GM18511 (cell line): Measurements from ENCODE around the gene DAAM2.

Experiments used
- ATAC-seq: cut with Tn5 transposase; IDR thresholded peaks from one replicate; pipeline ENCODE4 v1.9.1; 2021; ENCODE audit warnings: mild to moderate bottlenecking, moderate library complexity; ENCODE audit not compliant: unreplicated experiment

DAAM2 gene

DNA sequence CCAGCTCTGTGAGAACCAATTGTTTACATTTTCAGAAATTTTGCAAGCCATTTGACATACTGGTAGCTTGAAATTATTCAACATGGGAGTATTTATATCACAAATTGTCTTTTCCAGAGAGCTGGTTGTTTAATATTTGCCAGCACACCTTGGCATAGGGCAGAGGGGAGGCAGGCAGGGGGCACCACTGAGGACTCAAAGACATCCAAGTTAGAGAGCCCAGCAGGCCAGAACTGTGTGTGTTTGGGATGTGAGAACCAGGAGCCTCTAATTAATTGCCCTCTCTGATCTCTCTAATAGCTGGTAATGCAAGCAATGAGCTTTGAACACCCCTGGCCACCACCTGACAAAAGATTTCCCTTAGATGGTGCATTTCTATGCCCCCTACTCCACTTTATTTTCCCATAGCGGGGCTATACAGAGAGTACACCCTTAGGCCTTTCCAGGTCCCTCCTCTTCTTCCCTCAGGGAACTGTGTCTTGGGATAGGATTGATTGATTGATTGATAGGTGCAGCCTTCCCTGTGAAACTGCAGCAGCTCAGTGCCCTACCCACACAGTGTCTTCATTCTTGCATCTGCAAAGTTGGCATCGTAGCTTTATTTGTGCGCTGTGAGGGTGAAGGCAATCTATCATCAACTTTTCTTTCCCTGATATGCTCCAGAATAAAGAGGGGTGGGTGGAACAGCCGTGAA lies 112.9 kb downstream of the DAAM2 start:
- ATAC-seq, result no peak

DNA sequence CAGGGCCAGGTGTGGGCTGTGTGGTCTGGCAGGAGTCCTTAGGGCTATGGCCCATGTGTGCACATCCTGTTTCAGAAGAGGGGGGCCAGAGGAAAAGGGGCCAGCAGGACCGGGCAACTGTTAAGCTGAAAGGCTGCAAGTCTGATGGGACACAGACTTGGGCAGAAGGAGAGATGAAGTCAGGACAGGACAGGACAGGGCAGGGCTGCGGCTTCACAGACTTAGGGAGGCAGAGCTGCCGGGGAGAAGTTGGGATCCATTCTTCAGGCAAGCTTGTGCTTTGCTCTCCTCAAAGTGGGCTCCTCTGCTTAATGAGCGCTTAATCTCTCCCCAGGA lies 113.4 kb downstream of the DAAM2 start:
- no peak for ATAC-seq

DNA sequence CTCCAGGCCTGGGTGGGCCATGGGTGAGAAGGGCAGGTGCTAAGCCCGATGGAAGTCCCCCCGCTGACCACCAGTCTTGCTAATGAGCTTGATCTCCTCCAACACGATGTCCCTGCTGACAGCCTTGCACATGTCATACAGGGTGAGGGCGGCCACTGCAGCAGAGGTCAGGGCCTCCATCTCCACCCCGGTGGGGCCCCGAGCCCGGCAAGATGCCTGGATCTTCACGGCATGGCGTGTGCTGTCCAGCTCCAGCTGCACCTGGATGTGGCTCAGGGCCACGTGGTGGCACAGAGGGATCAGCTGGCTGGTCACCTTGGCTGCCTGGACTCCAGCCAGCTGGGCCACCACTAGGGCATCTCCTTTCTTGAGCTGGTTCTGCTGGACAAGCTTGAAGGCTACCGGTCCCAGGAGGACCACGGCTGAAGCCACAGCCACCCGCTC lies 114.2 kb downstream of the DAAM2 start:
- ATAC-seq, result no peak

DNA sequence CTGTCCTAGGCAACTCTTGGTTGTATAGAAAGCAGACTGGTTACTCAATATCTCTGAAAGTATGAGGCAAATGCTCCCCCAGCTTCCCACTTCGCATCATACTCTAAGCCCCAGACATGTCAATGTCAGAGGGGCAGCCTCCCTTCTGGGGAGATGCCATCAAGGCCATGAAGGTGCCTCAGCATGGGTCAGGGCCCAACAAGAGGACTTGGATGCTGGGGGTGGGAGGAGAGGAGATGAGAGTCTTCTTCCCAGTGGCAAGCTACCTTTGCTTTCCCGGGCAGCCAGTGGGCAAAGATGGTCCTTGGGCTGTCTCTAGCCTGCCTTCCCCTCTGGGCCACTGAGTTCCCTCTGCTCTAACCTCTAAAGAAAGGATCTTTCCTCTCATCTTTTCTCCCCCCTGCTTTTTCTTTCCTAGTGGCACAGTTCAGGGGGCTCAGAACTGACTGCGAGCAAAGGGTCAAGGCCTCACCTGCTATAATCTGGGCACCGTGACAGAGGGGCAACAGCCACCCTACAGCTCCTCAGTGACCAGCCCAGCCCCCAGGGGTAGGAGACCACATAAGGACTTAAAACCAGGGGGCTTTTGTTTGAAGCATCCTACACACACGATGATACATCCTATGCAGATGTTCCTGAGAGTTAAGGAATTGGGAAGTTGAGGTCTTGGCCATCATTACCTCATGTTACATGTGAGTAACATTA lies 115.8 kb downstream of the DAAM2 start:
- ATAC-seq, result no peak

DNA sequence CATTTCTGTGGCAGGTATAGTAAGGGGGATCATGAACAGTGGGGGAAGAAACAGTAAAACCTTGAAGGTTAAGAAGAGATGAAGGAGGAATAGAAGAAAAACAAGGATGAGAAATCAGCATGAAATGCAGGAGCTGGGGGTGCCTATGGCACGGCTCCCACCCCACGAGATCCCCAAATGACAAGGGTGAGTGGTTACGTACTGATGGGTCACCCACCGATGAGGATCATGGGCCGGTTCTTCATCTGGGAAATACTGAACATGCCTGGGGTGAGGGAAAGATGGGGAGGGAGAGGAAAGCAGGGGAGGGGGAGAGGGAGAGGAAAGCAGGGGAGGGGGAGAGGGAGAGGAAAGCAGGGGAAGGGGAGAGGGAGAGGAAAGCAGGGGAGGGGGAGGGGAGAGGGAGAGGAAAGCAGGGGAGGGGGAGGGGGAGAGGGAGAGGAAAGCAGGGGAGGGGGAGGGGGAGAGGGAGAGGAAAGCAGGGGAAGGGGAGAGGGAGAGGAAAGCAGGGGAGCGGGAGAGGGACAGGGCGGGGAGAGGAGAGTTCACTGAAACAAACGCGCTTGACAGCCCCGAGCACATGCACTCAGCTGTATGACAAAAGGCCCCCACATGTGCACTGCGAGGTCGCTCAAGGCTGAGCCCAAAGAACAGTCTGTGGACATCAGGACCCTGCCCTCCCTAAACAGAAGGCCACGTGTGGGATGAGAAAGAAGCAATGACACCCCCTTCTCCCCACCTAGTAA lies 116.8 kb downstream of the DAAM2 start:
- ATAC-seq, result no peak

DNA sequence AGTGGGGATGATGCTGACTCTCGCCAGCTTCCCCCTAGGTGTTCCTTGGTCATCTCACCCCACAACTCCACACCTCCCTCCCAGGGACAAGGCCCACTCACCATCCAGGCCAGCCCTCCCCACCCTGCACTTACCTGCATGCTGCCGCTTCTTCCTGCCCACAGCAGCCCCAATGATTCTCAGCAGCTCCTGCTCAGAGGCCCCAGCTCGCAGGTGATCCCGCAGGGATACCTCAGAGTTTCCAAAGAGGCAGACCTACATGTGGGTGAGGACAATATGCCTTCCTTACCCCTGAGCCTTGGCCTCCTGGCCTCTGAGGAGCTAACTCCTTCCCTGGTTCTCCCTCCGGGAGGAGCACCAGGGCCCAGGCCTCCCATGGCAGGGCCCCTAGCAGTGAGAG lies 117.5 kb downstream of the DAAM2 start:
- ATAC-seq, result no peak

DNA sequence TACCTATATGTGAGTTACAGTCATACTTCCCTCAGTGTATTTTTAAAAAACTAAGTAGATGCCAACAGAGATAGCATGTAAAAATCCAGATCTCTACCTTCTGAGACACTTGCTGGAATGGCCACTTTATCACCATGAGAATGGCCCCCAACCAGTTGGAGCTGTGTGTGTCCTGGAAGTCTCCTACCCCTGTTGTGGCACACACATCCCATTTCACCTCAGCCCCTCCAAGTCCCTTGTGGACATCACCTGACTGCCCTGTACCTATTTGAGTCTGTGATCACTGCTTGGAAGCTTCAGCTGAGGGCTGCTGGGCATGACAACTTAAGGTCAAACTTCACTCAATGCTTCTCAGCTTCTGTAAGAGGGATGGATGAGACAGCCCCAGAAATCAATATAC lies 118.0 kb downstream of the DAAM2 start:
- ATAC-seq, result no peak

DNA sequence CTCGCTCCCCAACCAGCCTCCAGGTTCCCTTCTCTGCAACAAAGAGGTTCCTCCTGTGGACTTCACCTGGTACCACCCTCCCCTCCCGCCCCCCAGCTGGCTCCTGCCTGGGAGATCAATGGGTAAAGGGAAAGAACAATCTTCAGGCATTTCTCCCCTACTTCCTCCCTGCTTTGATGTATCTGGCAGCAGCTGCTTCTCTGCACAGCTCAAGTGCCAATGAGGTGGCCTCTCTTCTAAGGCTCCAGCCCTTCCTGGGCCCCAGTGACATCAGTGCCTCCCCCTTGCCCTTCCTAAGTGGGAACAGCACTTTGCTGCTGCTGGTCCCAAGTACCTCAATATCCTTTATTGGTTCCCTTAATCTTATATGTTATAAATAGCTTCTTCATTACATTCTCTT lies 118.6 kb downstream of the DAAM2 start:
- ATAC-seq, result no peak

DNA sequence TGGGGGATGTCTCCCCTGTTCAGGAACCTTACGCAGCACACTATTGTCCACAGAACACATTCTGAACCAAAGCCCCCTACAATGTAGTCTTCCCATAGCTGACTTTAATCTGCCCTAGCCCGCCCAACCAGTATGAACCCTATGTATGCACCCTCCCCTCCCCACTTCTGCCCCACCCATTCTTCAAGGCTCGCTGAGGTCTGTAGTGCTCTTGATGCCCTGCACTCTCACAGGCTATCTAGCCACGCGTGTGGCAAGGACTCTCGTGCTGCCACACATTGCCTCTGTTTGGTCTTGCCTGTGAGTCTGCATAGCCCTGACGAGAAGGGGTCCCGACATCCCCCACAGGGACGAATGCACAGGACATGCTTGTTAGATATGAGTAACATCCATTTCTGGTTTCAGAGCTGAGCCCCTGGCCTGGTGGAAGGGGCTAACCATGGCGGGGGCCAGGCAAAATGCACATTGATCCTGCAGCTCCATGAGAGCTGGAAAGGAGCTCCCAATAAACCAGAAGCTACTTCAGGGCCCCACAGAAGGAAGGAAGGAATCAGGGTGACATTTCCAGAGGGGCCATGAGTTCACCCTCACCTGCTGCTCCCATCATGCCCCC lies 119.4 kb downstream of the DAAM2 start:
- no peak for ATAC-seq

DNA sequence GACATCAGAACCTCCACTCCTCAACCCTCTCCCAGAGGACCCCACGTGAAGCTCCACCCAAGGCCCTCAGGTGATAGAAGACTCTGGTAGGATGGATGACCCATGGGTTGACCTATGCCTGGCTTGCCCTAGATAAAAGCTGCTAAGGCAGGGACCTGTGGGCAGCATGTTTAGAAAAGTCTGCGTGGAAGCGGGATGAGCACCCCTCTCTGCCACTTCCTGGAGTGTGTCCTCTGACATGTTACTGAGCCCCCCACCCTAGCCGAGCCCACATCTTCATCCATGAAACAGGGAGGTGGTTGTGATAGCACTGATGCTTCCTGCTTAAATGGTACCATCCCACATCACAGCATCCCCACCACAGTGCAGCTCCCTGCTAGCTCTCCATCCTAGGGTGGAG lies 120.3 kb downstream of the DAAM2 start:
- ATAC-seq, result no peak

DNA sequence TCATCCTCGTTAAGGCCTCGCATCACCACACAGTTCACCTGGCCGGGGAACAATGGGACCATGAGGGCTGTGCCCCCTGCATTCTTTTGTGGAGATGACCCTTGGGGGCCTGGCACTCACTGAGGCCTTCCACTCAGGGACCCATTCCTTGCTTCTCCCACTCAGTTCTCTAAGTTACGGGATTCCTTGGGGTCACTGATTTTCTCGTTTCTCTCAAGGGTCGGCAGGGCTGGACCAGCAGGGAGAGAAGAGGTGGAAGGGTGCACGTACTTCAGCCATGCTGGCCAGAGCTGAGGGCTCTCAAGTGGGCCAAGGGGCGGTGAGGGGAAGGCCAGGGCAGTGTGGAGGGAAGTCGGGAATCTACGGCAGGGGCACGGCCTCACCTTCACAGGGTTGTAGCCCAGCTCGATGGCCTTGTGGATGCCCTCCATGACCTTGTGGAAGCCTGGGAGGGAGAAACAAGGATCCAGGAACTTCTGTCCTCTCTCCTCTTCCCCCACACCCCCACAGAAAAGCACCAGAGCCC lies 121.3 kb downstream of the DAAM2 start:
- ATAC-seq, result no peak

DNA sequence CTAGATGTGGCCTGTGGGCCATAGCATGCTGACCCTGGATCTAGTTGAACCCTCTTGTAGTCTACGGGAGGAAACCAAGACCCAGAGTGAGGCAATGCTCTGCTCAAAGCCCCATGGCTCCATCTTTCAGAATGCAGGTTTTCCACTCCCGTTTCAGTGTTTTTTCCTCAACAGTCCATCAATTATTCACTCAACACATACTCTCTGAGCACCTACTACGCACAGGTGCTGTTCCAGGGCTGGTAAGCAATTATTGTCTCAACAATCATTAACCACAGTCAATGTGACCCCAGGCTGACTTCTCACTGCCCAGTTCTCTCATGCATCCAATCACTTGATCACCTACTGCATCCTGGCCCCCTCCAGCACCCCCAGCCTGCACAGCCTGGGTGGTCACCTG lies 122.1 kb downstream of the DAAM2 start:
- ATAC-seq, result no peak

DNA sequence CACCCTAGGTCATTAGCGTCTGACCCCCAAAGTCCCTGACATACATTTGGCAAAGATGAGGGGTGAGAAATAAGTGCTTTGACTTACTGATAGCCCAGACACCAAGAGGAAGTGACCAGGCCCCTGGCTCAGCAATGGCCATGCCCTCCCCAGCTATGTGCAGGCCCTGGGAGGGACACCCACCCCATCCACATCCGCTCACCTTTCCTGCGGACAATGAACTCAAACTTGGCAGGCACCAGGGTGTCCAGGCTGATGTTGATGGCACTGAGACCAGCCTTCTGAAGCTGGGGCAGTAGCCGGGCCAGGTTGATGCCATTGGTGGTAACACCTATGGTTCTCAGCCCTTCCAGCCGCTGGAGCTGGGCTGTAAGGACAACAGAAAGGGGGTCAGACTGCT lies 123.7 kb downstream of the DAAM2 start:
- no peak for ATAC-seq

DNA sequence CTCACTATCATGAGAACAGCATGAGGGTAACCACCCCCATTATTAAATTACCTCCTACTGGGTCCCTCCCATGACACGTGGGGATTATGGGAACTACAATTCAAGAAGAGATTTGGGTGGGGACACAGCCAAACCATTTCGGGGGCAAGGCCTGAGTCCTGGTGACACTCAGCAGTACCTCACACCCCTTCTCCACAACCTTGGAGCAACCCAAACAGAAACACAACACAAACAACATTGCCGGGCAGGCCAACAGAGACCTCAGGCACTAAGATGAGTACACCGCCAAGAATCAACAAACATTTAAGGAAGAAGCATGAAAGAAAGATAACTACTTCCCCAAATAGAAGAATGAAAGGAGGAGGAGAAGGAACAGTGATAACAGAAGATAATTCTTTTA lies 125.2 kb downstream of the DAAM2 start:
- ATAC-seq, result no peak

DNA sequence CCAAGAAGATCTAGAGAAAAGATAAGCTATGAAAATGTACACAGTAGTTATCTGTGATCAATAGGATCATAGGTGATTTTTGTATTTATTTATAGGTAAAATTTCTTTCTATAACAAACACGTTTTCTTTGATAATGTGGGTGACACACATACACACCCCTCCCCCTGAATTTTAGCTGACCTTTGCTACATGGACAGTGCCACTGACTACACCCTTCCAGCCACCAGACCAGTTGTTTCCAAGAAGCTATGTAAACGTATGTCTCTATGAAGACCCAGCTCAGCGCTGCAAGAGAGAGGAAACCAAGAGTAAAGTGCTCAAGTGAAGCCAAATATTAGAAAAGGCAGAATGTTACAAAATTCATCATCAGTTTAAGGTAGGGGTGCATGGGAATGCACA lies 125.8 kb downstream of the DAAM2 start:
- no peak for ATAC-seq

DNA sequence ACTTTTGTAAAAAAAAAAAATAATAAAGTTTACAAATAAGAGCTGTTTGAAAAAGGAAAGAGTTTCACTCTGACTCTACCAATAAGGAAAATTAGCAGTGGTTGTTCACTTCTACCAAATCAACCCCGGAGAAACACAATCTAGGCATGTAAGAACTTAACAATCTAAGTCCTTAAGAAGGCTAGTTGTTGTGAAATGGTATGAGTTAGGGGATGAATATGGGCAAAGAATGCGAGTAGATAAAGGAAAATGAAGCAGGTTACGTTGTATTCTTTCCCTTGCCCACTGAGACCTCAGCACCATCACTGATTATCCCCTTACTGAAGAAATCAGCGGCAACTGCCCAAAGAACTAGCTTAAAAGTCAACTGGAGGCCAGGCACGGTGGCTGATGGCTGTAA lies 126.7 kb downstream of the DAAM2 start:
- ATAC-seq, result no peak

DNA sequence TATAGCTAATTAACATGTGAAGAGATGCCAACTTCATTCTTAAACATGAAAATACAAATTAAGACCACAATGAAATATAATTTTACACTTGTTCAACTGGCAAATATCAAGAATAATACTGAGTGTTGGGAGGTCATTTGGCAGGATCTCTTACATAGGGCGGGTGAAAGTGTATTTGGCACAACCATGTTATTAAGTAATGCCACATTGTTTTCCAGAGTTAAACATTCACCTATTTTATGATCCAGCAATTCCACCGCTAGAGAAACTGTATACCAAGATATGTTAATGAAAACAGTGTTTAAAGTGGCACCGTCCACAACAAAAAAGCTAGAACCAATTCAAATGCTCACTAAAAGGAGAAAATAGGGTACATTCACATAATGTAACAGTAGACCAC lies 128.0 kb downstream of the DAAM2 start:
- no peak for ATAC-seq

DNA sequence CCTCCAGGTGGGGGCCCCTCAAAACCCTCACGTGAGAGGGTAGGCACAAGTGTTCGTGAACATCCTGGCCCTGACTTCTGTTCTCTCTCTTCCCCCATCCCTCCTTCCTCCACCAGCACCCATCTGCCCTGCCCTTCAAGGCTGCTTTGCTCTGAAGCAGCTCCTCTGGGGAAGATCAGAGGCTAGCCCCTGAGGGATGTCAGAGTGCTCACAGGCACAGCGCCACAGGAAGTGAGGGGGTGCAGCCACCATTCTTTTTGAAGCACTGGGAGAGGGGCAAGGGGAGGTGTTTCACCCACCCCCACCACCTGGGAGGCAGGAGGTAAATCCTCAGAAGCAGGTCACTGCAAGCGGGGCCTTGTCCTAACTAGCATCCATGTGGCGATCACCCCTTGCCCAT lies 130.6 kb downstream of the DAAM2 start:
- ATAC-seq, result no peak

DNA sequence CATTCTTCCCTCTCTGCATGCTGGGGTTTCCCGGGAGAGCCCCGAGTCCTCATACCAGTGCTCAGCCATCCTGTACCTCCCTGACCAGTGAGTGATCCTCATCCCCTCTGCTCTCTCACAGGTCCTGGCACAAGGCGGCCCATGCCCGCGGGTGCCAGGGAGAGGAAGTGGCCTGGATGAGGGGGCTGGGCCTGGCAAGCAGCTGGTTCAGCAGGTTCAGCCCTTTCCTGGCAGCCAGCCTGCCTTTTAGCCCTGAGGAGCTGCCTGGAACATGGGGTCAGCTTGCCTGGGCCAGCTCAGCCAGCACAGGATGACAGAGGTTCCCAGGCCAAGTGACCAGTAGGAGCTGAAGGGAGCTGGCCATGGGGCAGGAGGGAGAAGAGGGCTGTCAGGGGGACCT lies 131.2 kb downstream of the DAAM2 start:
- ATAC-seq, result no peak

DNA sequence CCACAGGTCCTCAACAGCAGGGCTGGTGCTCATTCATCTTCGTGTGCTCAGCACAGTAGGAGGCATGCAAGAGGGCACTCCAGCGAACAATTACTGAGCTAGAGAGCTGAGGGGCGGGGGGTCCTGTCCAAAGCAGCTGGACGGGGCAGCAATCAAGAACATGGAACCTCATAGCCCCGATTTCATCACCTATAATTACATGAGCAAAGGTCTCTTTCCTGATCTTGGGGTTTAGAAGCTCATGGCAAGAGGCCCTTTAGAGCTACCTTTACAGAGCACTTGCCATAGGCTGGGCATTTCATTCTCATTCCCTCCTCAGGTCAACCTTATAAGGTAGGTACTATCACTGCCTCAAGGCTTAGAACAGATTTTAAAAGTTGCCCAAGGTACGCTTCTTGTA lies 131.7 kb downstream of the DAAM2 start:
- no peak for ATAC-seq

DNA sequence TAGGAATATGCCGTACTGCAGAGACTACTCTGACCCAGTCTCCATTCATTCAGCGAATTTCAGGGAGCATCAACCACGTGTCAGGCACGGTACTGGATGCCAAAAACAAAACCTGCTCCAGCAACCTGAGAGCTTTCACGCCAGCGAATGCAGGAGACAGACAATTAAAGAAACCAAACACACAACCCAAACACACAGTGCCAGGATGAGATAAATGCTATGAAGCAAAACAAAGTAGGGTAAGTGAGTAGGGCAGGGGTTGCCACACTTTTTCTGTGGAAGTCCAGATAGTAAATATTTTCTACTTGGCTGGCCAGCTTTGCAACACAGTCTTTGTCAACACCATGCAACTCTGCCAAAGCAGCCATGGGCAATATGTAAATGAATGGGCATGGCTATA lies 132.1 kb downstream of the DAAM2 start:
- no peak for ATAC-seq
